ENCODE results near the gene ALDH16A1.
A peak's percentile ranks its signal among the peaks of the same experiment; 100 is the strongest.
"Not testable (repeated sequence)": the region's sequence is repeated elsewhere in the genome, so short reads cannot be mapped to it uniquely, and the experiment has no call there.

The ALDH16A1 gene

GRCh38 chr19:49463960-49464740 is 11.1 kb downstream of the ALDH16A1 start:
- Mint-ChIP-seq H3K36me3 (peaks cover 1% of the 10 kb centered on the region), H3K4me3 (no peak overlapping the region), H3K4me1 (peaks cover 8% of the 10 kb centered on the region), H3K27me3 (no peaks in the 10 kb centered on the region), H3K9me3 (no peaks in the 10 kb centered on the region), H3K27ac (no peak overlapping the region)

GRCh38 chr19:49465371-49465770 is 12.3 kb downstream of the ALDH16A1 start:
- Mint-ChIP-seq H3K27me3 (no peaks in the 10 kb centered on the region), H3K27ac (peak overlapping the region; percentile 41), H3K4me1 (peaks cover 18% of the 10 kb centered on the region), H3K4me3 (no peak overlapping the region), H3K36me3 (peaks cover 1% of the 10 kb centered on the region), H3K9me3 (no peaks in the 10 kb centered on the region)

- Mint-ChIP-seq H3K4me1 (peaks cover 39% of the 10 kb centered on the region), H3K27me3 (no peaks in the 10 kb centered on the region), H3K36me3 (peaks cover 1% of the 10 kb centered on the region), H3K27ac (no peak overlapping the region), H3K9me3 (no peaks in the 10 kb centered on the region), H3K4me3 (no peak overlapping the region)
These were observed 15.2 kb downstream of the ALDH16A1 start for GRCh38 chr19:49468199-49468598.

GRCh38 chr19:49468746-49469447 is 15.9 kb downstream of the ALDH16A1 start:
- H3K27ac Mint-ChIP-seq, result peak overlapping the region; percentile 80
- H3K36me3 Mint-ChIP-seq, result peaks cover 1% of the 10 kb centered on the region
- no peaks in the 10 kb centered on the region for H3K9me3 Mint-ChIP-seq
- peak overlapping the region; percentile 71 for H3K4me3 Mint-ChIP-seq
- H3K27me3 Mint-ChIP-seq, result no peaks in the 10 kb centered on the region
- H3K4me1 Mint-ChIP-seq, result peaks cover 45% of the 10 kb centered on the region

- Mint-ChIP-seq H3K27me3 (no peaks in the 10 kb centered on the region), H3K27ac (peak overlapping the region; percentile 68), H3K4me3 (peak overlapping the region; percentile 36), H3K36me3 (no peaks in the 10 kb centered on the region), H3K4me1 (peaks cover 49% of the 10 kb centered on the region), H3K9me3 (no peaks in the 10 kb centered on the region)
These were observed 17.0 kb downstream of the ALDH16A1 start for GRCh38 chr19:49469828-49470614.

GRCh38 chr19:49470615-49470978 is 17.6 kb downstream of the ALDH16A1 start:
- Mint-ChIP-seq H3K27me3 (no peaks in the 10 kb centered on the region), H3K4me1 (peaks cover 55% of the 10 kb centered on the region), H3K4me3 (peak overlapping the region; percentile 36), H3K27ac (peak overlapping the region; percentile 68), H3K36me3 (no peaks in the 10 kb centered on the region), H3K9me3 (no peaks in the 10 kb centered on the region)

GRCh38 chr19:49472936-49473335 is 19.9 kb downstream of the ALDH16A1 start:
- H3K4me1 Mint-ChIP-seq, result peaks cover 66% of the 10 kb centered on the region
- no peaks in the 10 kb centered on the region for H3K27me3 Mint-ChIP-seq
- no peaks in the 10 kb centered on the region for H3K9me3 Mint-ChIP-seq
- peaks cover 3% of the 10 kb centered on the region for H3K36me3 Mint-ChIP-seq
- peak overlapping the region; percentile 96 for H3K4me3 Mint-ChIP-seq
- H3K27ac Mint-ChIP-seq, result peak overlapping the region; percentile 98

- not testable (repeated sequence) for H3K9me3 Mint-ChIP-seq, H3K36me3 Mint-ChIP-seq, H3K27me3 Mint-ChIP-seq
- H3K27ac Mint-ChIP-seq, result peak overlapping the region; percentile 98
- peak overlapping the region; percentile 96 for H3K4me3 Mint-ChIP-seq
- peaks cover 65% of the 10 kb centered on the region for H3K4me1 Mint-ChIP-seq
These were observed 20.5 kb downstream of the ALDH16A1 start for GRCh38 chr19:49473501-49473867.

- no peaks in the 10 kb centered on the region for H3K9me3 Mint-ChIP-seq
- H3K36me3 Mint-ChIP-seq, result peaks cover 3% of the 10 kb centered on the region
- H3K4me1 Mint-ChIP-seq, result peaks cover 62% of the 10 kb centered on the region
- no peaks in the 10 kb centered on the region for H3K27me3 Mint-ChIP-seq
- peak within 1 kb of the TSS; percentile 96 for H3K4me3 Mint-ChIP-seq
- peak within 1 kb of the TSS; percentile 98 for H3K27ac Mint-ChIP-seq
These were observed 21.0 kb downstream of the ALDH16A1 start, which contains the start of gene FLT3LG for GRCh38 chr19:49473868-49474541. TSS of gene FLT3LG (plus strand) at chr19:49474215. CDS start at chr19:49474640, 425 bp downstream.

GRCh38 chr19:49474542-49474924 is 21.5 kb downstream of the ALDH16A1 start:
- Mint-ChIP-seq H3K4me1 (peaks cover 59% of the 10 kb centered on the region), H3K27me3 (no peaks in the 10 kb centered on the region), H3K36me3 (peaks cover 3% of the 10 kb centered on the region), H3K4me3 (peak overlapping the region; percentile 96), H3K9me3 (no peaks in the 10 kb centered on the region), H3K27ac (peak overlapping the region; percentile 98)

- peaks cover 3% of the 10 kb centered on the region for H3K36me3 Mint-ChIP-seq
- no peaks in the 10 kb centered on the region for H3K9me3 Mint-ChIP-seq
- H3K4me3 Mint-ChIP-seq, result peak overlapping the region; percentile 96
- peaks cover 51% of the 10 kb centered on the region for H3K4me1 Mint-ChIP-seq
- H3K27ac Mint-ChIP-seq, result peak overlapping the region; percentile 98
- no peaks in the 10 kb centered on the region for H3K27me3 Mint-ChIP-seq
These were observed 22.3 kb downstream of the ALDH16A1 start for GRCh38 chr19:49475191-49475917.

- Mint-ChIP-seq H3K36me3 (peaks cover 3% of the 10 kb centered on the region), H3K4me1 (peaks cover 47% of the 10 kb centered on the region), H3K27me3 (no peaks in the 10 kb centered on the region), H3K4me3 (peak overlapping the region; percentile 96), H3K9me3 (no peaks in the 10 kb centered on the region), H3K27ac (peak overlapping the region; percentile 98)
These were observed 23.2 kb downstream of the ALDH16A1 start for GRCh38 chr19:49475995-49476880.

- Mint-ChIP-seq H3K9me3 (no peaks in the 10 kb centered on the region), H3K4me3 (no peak overlapping the region), H3K27ac (peak overlapping the region; percentile 59), H3K36me3 (peaks cover 3% of the 10 kb centered on the region), H3K4me1 (peaks cover 25% of the 10 kb centered on the region), H3K27me3 (no peaks in the 10 kb centered on the region)
These were observed 27.1 kb downstream of the ALDH16A1 start for GRCh38 chr19:49479975-49480628.

All from activated naive CD4-positive, alpha-beta T cell treated with anti-CD3 and anti-CD28 coated beads, Interleukin-2, amount 50 U/mL, for 24 hours (primary cell).